K562 (cell line): Measurements from ENCODE around the gene RNASEH1. TPM values are rescaled to one million over a fixed set of nuclear protein-coding genes. Genes with fewer than 3 reads are reported as not detected.

Source experiments
- ASH1L ChIP-seq: fragments of 450-650 bp; IDR thresholded peaks from 2 replicates; pipeline ENCODE4 v1.6.1; 2018; ENCODE audit warnings: borderline replicate concordance, mild to moderate bottlenecking, low read depth; ENCODE audit not compliant: partially characterized antibody
- ATF6 ChIP-seq: sonication (generic); formaldehyde crosslinking; IDR thresholded peaks from 2 replicates; pipeline ENCODE4 v1.4.0; 2020; ENCODE audit warnings: mild to moderate bottlenecking, missing genetic modification reagents
- CREB1 ChIP-seq, 2 experiments: sonication (generic) in 1 of 2; formaldehyde crosslinking in 1 of 2; IDR thresholded peaks; 2 replicates each; pipeline versions ENCODE4 v1.6.1 to v1.8.0; 2012 to 2022; ENCODE audit warnings: inconsistent platforms in 1 of 2, mild to moderate bottlenecking in 1 of 2, missing genetic modification reagents in 1 of 2, moderate library complexity in 1 of 2
- ELF4 ChIP-seq: fragments of 450-650 bp; formaldehyde crosslinking; IDR thresholded peaks from 2 replicates; pipeline ENCODE4 v1.4.0; 2022; ENCODE audit warnings: missing genetic modification characterization
- ETS2 ChIP-seq: IDR thresholded peaks from 2 replicates; pipeline ENCODE4 v1.6.1; 2016; ENCODE audit warnings: borderline replicate concordance, missing genetic modification characterization, mild to moderate bottlenecking, moderate library complexity, missing compliant biosample characterization; ENCODE audit not compliant: poor library complexity, severe bottlenecking
- HOXB6 ChIP-seq: fragments of 250-450 bp; sonication (Bioruptor Pico); IDR thresholded peaks from 2 replicates; pipeline ENCODE4 v1.5.1; 2022; ENCODE audit warnings: mild to moderate bottlenecking, borderline replicate concordance
- IRF1 ChIP-seq: sonication (generic); formaldehyde crosslinking; IDR thresholded peaks from 2 replicates; pipeline ENCODE4 v1.8.0; 2022; ENCODE audit warnings: missing genetic modification reagents, mild to moderate bottlenecking, borderline replicate concordance
- KAT7 ChIP-seq: sonication (generic); formaldehyde crosslinking; IDR thresholded peaks from 2 replicates; pipeline ENCODE4 v1.8.0; 2022; ENCODE audit warnings: missing genetic modification reagents, mild to moderate bottlenecking, borderline replicate concordance
- KLF1 ChIP-seq: fragments of 450-650 bp; IDR thresholded peaks from 2 replicates; pipeline ENCODE4 v1.6.1; 2016; ENCODE audit warnings: missing genetic modification characterization, missing compliant biosample characterization
- MBD2 ChIP-seq: sonication (generic); IDR thresholded peaks from 2 replicates; pipeline ENCODE4 v1.6.1; 2016; ENCODE audit warnings: low read depth, borderline replicate concordance
- NCOA1 ChIP-seq: fragments of 450-650 bp; IDR thresholded peaks from 2 replicates; pipeline ENCODE4 v1.6.1; 2016; ENCODE audit warnings: low read depth
- NEUROD1 ChIP-seq: fragments of 150-350 bp; IDR thresholded peaks from 2 replicates; pipeline ENCODE4 v1.6.1; 2014; ENCODE audit warnings: borderline replicate concordance, low read length, low read depth; ENCODE audit not compliant: partially characterized antibody
- NFIC ChIP-seq: fragments of 450-650 bp; IDR thresholded peaks from 2 replicates; pipeline ENCODE4 v1.6.1; 2017; ENCODE audit warnings: mild to moderate bottlenecking, inconsistent platforms
- PRPF4 ChIP-seq: fragments of 200-400 bp; formaldehyde crosslinking; IDR thresholded peaks from one replicate; pipeline ENCODE4 v1.6.1; 2017; ENCODE audit warnings: low read length, low read depth, mild to moderate bottlenecking; ENCODE audit not compliant: insufficient read depth, poor library complexity, severe bottlenecking
- SNRNP70 ChIP-seq: fragments of 200-400 bp; formaldehyde crosslinking; optimal IDR thresholded peaks from 2 replicates; pipeline ENCODE3; 2017; ENCODE audit warnings: low read depth, low read length
- SREBF2 ChIP-seq: sonication (generic); formaldehyde crosslinking; IDR thresholded peaks from 2 replicates; pipeline ENCODE4 v1.4.0; 2020; ENCODE audit warnings: mild to moderate bottlenecking, missing genetic modification reagents
- TAF9B ChIP-seq: fragments of 450-650 bp; IDR thresholded peaks from 2 replicates; pipeline ENCODE4 v1.6.1; 2018; ENCODE audit warnings: mild to moderate bottlenecking; ENCODE audit not compliant: partially characterized antibody
- TEAD2 ChIP-seq: fragments of 450-650 bp; IDR thresholded peaks from 2 replicates; pipeline ENCODE4 v1.6.1; 2016; ENCODE audit warnings: missing genetic modification characterization, control low read depth, missing compliant biosample characterization
- TRIM25 ChIP-seq: fragments of 450-650 bp; IDR thresholded peaks from 2 replicates; pipeline ENCODE4 v1.7.0; 2016; ENCODE audit warnings: borderline replicate concordance
- ZKSCAN3 ChIP-seq: fragments of 250-450 bp; sonication (Bioruptor Pico); IDR thresholded peaks from 2 replicates; pipeline ENCODE4 v1.4.0; 2020
- ZNF431 ChIP-seq: sonication (generic); formaldehyde crosslinking; IDR thresholded peaks from 2 replicates; pipeline ENCODE4 v1.8.0; 2022; ENCODE audit warnings: mild to moderate bottlenecking, missing genetic modification reagents
- polyA plus RNA-seq, 8 experiments: library from polyadenylated mRNA; depleted of rRNA in 4 of 8; stranded (reverse) in 5 of 8; unstranded in 3 of 8; fragments of >200 nt; fragmentation: Nextera tagmentation in 2 of 8; fragmentation: Illumina TruSeq in 1 of 8; extraction: Ambion mirVana in 2 of 8; extraction: Trizol in 1 of 8; gene quantifications; 2 replicates each; pipeline versions ENCODE4 v1.2.1 to v1.2.3, GENCODE V29; 2011 to 2014; ENCODE audit warnings: inconsistent platforms in 1 of 8, missing spikeins in 1 of 8
- total RNA-seq, 7 experiments: library from RNA; depleted of rRNA in 6 of 7; stranded (reverse); fragments of >200 nt in 6 of 7; fragmentation: Illumina TruSeq in 2 of 7; extraction: Trizol in 2 of 7; gene quantifications; 2 replicates each; pipeline versions ENCODE4 v1.2.1 to v1.2.3, GENCODE V29; 2011 to 2021; ENCODE audit warnings: low replicate concordance in 1 of 7

The RNASEH1 gene
- total and polyA plus RNA-seq, 9 of the 15 experiments (the other 6 are each of a cell fraction or from before 2014, with no cell fraction given) = 25.7 to 47.5 (median 42.8) TPM

DNA sequence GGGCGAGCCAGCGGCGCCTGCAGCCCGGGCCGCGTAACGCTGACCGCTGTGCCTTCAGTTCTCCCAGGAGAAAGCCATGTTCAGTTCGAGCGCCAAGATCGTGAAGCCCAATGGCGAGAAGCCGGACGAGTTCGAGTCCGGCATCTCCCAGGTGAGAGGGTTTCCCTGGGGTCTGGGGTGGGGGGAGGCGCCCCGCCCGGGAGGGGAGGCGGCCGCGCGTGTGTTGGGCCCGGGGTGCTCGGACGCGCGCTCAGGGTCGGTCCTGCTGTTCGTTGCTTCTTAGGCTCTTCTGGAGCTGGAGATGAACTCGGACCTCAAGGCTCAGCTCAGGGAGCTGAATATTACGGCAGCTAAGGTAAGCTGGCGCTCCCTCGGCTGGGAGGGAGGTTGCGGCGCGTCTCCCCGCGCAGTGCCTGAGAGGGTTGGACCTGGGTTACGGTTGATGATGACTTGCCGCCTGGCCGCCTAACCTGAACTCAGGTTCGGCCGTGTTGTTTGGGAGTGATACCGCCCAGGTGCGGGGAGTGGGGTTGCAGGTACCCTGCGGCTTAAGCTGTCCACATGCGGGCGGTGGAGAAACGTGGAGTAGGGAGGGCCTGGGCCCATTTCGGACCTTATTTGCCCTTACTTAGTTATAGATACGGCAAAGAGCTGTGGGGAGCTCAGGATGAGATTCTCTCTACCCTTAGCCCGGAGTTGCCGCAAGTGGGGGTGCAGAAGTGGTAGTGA lies 17.6 kb upstream of the RNASEH1 start (continued):
- TF ChIP-seq TRIM25 (0 out of 2 replicates have a peak, but pooled peaks have one; percentile 23), KLF1 (tag) (no peak), ZNF431 (CRISPR knock-in tag) (0 out of 2 replicates have a peak, but pooled peaks have one; percentile 8), NFIC (no peak), IRF1 (no peak), MBD2 (no peak), ASH1L (no peak), SREBF2 (CRISPR knock-in tag) (no peak), PRPF4 (no peak), KAT7 (peak; percentile 46; the same call in 1 of the 2 replicates), TEAD2 (tag) (no peak), SNRNP70 (no peak), ETS2 (tag) (no peak), HOXB6 (CRISPR knock-in tag) (no peak), ELF4 (no peak), CREB1 (IDR thresholded peaks at IDR 0.05) (no peak), CREB1 (CRISPR knock-in tag; IDR thresholded peaks at IDR 0.05) (no peak), TAF9B (no peak), NEUROD1 (no peak), NCOA1 (no peak), ZKSCAN3 (CRISPR knock-in tag) (no peak), ATF6 (CRISPR knock-in tag) (0 out of 2 replicates have a peak, but pooled peaks have one; percentile 4)
